NOMO-1 treated with DMSO at 0.1 percent for 48 hours (cell line): ENCODE results near the gene IPO4.

Experiments
- DNase-seq: peaks from one replicate; lab custom pipeline; 2025; ENCODE audit not compliant: unreplicated experiment; lab: John Stamatoyannopoulos, UW

The IPO4 gene

GRCh38 chr14:24178399-24179178 is 10.0 kb downstream of the IPO4 start:
- DNase-seq: no peak

- DNase-seq: no peak
Measured at GRCh38 chr14:24177891-24178290, 10.7 kb downstream of the IPO4 start.

DNA sequence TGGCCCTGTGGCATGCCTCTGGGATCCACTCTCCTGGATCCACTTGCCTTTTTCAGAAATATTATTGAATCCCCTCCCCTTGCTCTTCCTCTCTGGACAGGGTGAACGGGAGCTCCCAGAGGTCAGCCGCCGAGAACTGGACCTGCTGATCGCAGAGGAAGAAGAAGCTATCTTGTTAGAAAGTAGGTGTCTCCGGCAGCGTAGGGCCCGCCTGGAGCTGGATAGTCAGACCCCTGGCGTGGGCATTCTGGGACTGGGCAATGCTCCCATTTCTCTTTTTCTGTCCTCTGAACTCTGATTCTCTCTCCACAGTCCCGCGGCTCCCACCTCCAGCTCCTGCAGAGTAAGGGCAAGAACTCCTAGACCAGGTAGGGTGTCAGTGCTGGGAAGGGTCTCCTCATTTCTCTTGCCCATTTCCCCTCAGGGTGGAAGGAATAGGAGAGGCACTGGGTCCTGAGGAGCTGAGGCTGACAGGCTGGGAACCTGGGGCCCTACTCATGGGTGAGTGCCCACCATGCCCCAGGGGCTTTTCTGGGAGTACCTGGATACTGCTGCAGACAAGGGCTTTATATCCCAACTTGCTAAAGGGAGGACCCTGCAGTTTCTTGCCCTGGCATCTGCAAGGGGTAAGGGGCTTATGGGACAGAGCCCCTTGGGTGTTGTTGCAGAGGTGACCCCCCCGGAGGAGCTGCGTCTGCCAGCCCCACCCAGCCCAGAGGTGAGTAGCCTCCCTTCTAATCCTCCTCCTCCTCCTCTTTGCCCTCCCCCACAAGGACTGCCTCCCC is 11.4 kb downstream of the IPO4 start:
- DNase-seq: no peak

- DNase-seq: no peak
Measured at GRCh38 chr14:24176599-24176998, 12.0 kb downstream of the IPO4 start.

DNA sequence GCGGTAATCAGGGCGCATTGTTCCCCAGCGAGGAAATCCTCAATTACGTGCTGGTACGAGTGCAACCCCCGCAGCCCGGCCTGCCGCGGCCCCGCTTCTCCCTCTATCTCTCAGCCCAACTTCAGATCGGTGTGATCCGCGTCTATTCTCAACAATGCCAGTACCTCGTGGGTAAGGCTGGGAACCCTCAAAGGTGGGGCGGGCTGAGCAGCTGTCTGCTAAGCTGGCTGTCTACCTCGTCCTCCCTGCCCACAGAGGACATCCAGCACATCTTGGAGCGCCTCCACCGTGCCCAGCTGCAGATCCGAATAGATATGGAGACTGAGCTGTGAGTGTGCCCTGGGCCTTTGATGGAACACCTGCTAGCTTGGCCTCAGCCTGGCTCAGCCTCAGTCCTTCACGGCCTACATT is 15.7 kb downstream of the IPO4 start:
- DNase-seq: no peak

DNA sequence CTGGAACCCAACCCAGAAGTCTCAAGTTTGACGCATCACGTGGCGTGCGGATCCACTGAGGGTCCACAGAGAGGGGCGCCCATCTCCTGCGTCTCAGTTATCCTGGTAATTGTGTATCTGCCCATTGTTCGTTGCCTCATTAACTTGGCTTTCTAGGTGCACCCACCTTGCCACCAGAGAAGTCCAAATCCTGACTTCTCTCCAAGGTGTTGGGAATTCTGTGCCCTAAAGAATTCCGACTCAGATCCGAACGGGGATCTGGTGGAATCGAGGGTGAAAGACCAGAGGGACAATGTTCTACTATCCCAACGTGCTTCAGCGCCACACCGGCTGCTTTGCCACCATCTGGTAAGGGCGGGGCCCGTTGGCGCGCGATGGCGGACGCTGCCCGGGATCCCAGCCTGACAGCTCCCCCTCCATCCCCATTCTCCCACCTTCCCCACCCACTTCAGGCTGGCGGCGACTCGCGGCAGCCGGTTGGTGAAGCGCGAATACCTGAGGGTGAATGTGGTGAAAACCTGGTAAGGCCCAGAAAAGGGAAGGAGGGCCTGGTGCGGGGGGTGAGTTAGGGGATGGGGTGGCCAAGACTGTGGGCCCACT is 16.3 kb downstream of the IPO4 start:
- DNase-seq: no peak

DNA sequence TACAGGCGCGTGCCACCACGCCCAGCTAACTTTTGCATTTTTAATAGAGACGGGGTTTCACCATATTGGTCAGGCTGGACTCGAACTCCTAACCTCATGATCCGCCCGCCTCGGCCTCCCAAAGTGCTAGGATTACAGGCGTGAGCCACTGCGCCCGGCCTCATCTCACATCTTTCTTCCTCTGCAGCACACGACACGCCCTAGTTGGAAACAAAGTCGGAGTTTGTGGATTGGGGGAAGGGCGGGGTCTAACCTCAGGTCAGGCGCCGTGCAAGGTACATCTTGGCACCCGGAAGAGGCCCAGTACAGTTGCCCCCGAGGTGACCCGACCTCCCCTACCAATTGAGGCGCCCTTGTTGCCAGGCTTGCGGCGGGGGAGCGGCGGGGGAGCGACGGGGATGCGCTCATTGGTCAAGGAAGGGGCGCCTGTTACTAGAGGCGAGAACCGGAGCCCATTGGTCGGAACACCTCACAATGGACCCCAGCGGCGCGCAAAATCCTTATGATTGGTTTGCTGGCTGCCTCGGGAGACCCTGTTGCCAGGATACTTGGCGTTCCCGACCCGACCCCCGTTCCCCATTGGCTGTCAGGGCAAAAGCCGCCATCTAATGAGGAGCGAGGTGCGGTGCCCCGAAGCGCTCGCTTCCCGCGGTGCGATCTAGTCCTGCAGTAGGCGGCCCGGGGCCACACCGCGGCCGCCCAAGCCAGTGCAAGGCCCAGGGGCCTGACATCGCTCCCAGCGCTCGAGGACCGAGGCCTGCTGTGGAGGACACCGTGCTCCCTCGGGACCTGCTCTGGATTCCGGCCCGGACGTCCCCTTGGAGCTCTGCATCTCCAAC is 17.0 kb downstream of the IPO4 start, which contains the start of gene REC8:
Gene REC8, plus strand, starts transcription at position 659 of the 839 bp plus-strand sequence. CDS start 473 bp downstream, outside the sequence.
- DNase-seq: no peak

- no peak for DNase-seq
Measured at GRCh38 chr14:24167469-24168114, 21.0 kb downstream of the IPO4 start.

DNA sequence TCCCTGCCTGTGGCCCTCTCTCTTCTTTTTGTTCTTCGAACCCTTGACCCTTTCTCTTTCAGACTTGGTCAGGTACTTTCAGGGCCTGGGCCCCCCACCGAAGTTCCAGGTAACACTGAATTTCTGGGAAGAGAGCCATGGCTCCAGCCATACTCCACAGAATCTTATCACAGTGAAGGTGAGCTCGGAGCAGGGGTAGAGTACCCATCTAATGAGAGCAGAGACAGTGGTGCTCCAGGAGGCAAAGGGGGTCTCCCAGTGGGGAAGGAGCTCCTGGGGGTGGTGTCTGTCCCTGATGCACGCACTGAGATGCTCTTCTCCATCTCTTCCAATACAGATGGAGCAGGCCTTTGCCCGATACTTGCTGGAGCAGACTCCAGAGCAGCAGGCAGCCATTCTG is 22.8 kb downstream of the IPO4 start:
- DNase-seq: no peak

GRCh38 chr14:24164518-24164991 is 24.1 kb downstream of the IPO4 start:
- no peak for DNase-seq

DNA sequence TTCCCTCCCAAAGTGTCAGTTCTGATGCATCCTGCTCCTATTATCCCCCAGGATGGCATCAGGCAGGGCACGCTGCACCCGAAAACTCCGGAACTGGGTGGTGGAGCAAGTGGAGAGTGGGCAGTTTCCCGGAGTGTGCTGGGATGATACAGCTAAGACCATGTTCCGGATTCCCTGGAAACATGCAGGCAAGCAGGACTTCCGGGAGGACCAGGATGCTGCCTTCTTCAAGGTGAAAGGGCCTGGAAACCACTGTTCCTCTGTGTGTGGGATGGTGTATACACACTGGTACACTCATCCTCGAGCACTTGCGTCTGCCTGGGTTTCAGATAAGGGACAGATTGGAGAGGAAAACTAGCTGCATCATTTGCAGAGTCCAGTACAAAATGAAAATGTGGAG is 26.5 kb downstream of the IPO4 start:
- DNase-seq: no peak

GRCh38 chr14:24160850-24161804 is 27.5 kb downstream of the IPO4 start, which contains the start of gene IRF9:
Gene IRF9 (plus strand): TSS chr14:24161265. CDS start chr14:24162145, 880 bp downstream.
- DNase-seq: peak; percentile 98

- no peak for DNase-seq
Measured at GRCh38 chr14:24160499-24160849, 28.1 kb downstream of the IPO4 start.

DNA sequence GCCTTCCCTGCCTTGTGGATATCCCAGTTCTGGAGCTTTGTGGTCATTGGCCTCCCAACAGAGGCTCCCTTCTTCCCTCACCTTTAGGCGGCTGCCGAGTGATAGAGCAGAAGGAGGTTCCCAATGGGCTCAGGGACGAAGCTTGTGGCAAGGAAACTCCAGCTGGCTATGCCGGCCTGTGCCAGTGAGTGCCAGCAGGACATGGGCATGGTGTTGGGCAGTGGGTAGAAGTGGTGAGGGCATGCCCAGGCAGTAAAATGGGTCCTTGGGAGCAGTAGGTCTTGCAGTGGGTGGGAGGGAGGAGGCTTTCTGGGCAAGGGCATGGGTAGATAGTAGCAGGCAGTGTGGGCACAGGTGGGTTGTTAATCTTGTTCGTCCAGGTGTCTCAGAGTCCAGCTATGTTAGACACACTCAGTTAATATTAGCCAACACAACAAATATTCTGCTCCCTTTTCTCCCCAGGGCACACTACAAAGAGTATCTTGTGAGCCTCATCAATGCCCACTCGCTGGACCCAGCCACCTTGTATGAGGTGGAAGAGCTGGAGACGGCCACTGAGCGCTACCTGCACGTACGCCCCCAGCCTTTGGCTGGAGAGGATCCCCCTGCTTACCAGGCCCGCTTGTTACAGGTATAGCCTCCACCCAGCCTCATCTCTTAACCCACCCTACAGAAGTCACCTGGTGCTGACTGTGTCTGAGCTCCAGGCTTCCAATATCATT is 28.7 kb downstream of the IPO4 start:
- DNase-seq: no peak

- DNase-seq: no peak
Measured at GRCh38 chr14:24157331-24157730, 31.3 kb downstream of the IPO4 start.

DNA sequence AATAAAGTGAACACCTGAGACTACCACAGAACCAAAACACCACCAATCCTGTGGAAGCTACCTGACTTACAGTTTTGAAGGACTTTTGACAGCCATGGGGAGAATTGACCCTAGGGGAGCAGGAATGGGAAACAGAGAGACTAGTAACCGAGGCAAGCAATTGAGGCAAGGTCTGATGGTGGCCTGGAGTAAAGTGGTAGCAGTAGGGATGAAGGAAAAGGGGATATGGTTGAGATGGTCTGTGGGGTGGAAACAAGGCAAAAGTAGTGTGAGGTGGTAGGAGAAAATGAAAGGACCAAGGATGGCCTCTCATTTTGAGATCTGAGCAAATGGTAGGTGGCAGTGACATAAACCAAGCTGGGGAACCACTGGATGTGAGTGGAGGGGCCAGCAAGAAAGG is 31.8 kb downstream of the IPO4 start:
- DNase-seq: no peak

DNA sequence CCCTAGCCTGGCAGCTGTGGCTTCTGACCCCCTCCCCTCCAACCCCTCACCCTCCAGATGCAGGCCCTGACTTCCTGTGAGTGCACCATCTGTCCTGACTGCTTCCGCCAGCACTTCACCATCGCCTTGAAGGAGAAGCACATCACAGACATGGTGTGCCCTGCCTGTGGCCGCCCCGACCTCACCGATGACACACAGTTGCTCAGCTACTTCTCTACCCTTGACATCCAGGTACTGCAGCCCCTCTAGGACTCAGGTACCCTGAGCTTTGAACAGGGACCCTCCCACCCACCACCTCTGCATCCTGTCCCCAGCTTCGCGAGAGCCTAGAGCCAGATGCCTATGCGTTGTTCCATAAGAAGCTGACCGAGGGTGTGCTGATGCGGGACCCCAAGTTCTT is 33.5 kb downstream of the IPO4 start:
- no peak for DNase-seq

- no peak for DNase-seq
Measured at GRCh38 chr14:24151404-24152080, 37.1 kb downstream of the IPO4 start.
